GM18870 (cell line): ENCODE results near the gene GPN1.
"Not testable (repeated sequence)": the region's sequence is repeated elsewhere in the genome, so short reads cannot be mapped to it uniquely, and the experiment has no call there.

ENCODE experiments used
- ATAC-seq: cut with Tn5 transposase; IDR thresholded peaks from one replicate; pipeline ENCODE4 v1.9.1; 2021; ENCODE audit warnings: moderate library complexity; ENCODE audit not compliant: unreplicated experiment

The GPN1 gene

GRCh38 chr2:27628767-27629709 lies at the start of gene GPN1, which contains the start of gene CCDC121:
Gene GPN1 (plus strand): TSS chr2:27629050. CDS start chr2:27629059, 9 bp downstream.
Gene CCDC121 (minus strand): TSS chr2:27629012. CDS start chr2:27627799, 1,213 bp downstream.
- ATAC-seq, result peak; percentile 87

- no peak for ATAC-seq
Observed at GRCh38 chr2:27581417-27582128, 47.3 kb upstream of the GPN1 start.

GRCh38 chr2:27582129-27582694 lies 46.6 kb upstream of the GPN1 start:
- no peak for ATAC-seq

GRCh38 chr2:27582695-27583389 lies 46.0 kb upstream of the GPN1 start, which contains the start of gene ZNF512:
Gene ZNF512 (plus strand): TSS chr2:27583042. CDS start chr2:27583113, 71 bp downstream.
- ATAC-seq, result peak; percentile 82

GRCh38 chr2:27583390-27583915 lies 45.4 kb upstream of the GPN1 start:
- no peak for ATAC-seq

GRCh38 chr2:27584597-27584996 lies 44.3 kb upstream of the GPN1 start:
- no peak for ATAC-seq

- no peak for ATAC-seq
Observed at GRCh38 chr2:27587025-27587424, 41.8 kb upstream of the GPN1 start.

- no peak for ATAC-seq
Observed at GRCh38 chr2:27588308-27588707, 40.5 kb upstream of the GPN1 start.

- ATAC-seq, result no peak
Observed at GRCh38 chr2:27591745-27592144, 37.1 kb upstream of the GPN1 start.

GRCh38 chr2:27593240-27593639 lies 35.6 kb upstream of the GPN1 start:
- ATAC-seq, result no peak

- not testable (repeated sequence) for ATAC-seq
Observed at GRCh38 chr2:27594020-27594703, 34.7 kb upstream of the GPN1 start.

- ATAC-seq, result not testable (repeated sequence)
Observed at GRCh38 chr2:27595412-27595811, 33.4 kb upstream of the GPN1 start.

GRCh38 chr2:27596627-27597026 lies 32.2 kb upstream of the GPN1 start:
- ATAC-seq, result no peak

- ATAC-seq, result no peak
Observed at GRCh38 chr2:27606611-27607010, 22.2 kb upstream of the GPN1 start.

GRCh38 chr2:27613985-27614384 lies 14.9 kb upstream of the GPN1 start:
- no peak for ATAC-seq

GRCh38 chr2:27615316-27615715 lies 13.5 kb upstream of the GPN1 start:
- no peak for ATAC-seq

- ATAC-seq, result no peak
Observed at GRCh38 chr2:27621524-27621923, 7.3 kb upstream of the GPN1 start.

- ATAC-seq, result no peak
Observed at GRCh38 chr2:27622921-27623384, 5.9 kb upstream of the GPN1 start.

- ATAC-seq, result no peak
Observed at GRCh38 chr2:27624943-27625342, 3.9 kb upstream of the GPN1 start.

GRCh38 chr2:27626323-27626722 lies 2.5 kb upstream of the GPN1 start:
- not testable (repeated sequence) for ATAC-seq
